NT2/D1 (cell line): ENCODE measurements around the gene NUDT4.

Source experiments
- DNase-seq: peaks from one replicate; pipeline ENCODE4 v3.0.0-alpha.2; 2011; ENCODE audit warnings: low read depth, low spot score
- H3K27me3 ChIP-seq: 2 replicates; pipeline ENCODE4 v1.6.0; 2011; ENCODE audit warnings: mild to moderate bottlenecking; ENCODE audit not compliant: insufficient read length, insufficient read depth
- H3K36me3 ChIP-seq: 2 replicates; pipeline ENCODE4 v1.6.1; 2011; ENCODE audit warnings: mild to moderate bottlenecking, low read length, mixed read lengths; ENCODE audit not compliant: insufficient read depth, insufficient read length
- H3K4me1 ChIP-seq: 2 replicates; pipeline ENCODE4 v1.5.1; 2011; ENCODE audit not compliant: insufficient read depth, insufficient read length
- H3K4me3 ChIP-seq: 2 replicates; pipeline ENCODE4 v1.5.1; 2011; ENCODE audit warnings: low read depth; ENCODE audit not compliant: insufficient read length
- H3K9ac ChIP-seq: 2 replicates; pipeline ENCODE4 v1.6.0; 2011; ENCODE audit warnings: low read depth; ENCODE audit not compliant: insufficient read length
- H3K9me3 ChIP-seq: 2 replicates; pipeline ENCODE4 v1.5.1; 2011; ENCODE audit warnings: mild to moderate bottlenecking, low read length; ENCODE audit not compliant: insufficient read depth
- SUZ12 ChIP-seq: IDR thresholded peaks from 2 replicates; pipeline ENCODE4 v1.6.1; 2011; ENCODE audit not compliant: insufficient read length, insufficient read depth; ENCODE audit errors: extremely low read depth
- YY1 ChIP-seq: IDR thresholded peaks from 2 replicates; pipeline ENCODE4 v1.6.1; 2011; ENCODE audit not compliant: insufficient read length, insufficient read depth
- ZNF274 ChIP-seq: IDR thresholded peaks from 2 replicates; pipeline ENCODE4 v1.6.1; 2011; ENCODE audit warnings: mild to moderate bottlenecking, low read depth, low read length

The NUDT4 gene

GRCh38 chr12:93413064-93413463, 35.3 kb downstream of the NUDT4 start:
- Histone ChIP-seq H3K9me3 (no peaks in the 10 kb centered on the region), H3K4me1 (peaks cover 2% of the 10 kb centered on the region), H3K27me3 (no peaks in the 10 kb centered on the region), H3K9ac (no peak overlapping the region), H3K4me3 (no peak overlapping the region), H3K36me3 (peaks cover 34% of the 10 kb centered on the region)
- no peak for DNase-seq
- TF ChIP-seq ZNF274 = no peak
- TF ChIP-seq YY1 = no peak
- TF ChIP-seq SUZ12 = no peak

GRCh38 chr12:93415723-93416464, 38.2 kb downstream of the NUDT4 start:
- no peaks in the 10 kb centered on the region for H3K27me3 ChIP-seq
- H3K4me1 ChIP-seq = peaks cover 2% of the 10 kb centered on the region
- H3K4me3 ChIP-seq = no peak overlapping the region
- H3K9me3 ChIP-seq = no peaks in the 10 kb centered on the region
- H3K9ac ChIP-seq = no peak overlapping the region
- peaks cover 11% of the 10 kb centered on the region for H3K36me3 ChIP-seq
- DNase-seq = no peak
- TF ChIP-seq SUZ12 = no peak
- TF ChIP-seq ZNF274 = no peak
- no peak for TF ChIP-seq YY1

DNA sequence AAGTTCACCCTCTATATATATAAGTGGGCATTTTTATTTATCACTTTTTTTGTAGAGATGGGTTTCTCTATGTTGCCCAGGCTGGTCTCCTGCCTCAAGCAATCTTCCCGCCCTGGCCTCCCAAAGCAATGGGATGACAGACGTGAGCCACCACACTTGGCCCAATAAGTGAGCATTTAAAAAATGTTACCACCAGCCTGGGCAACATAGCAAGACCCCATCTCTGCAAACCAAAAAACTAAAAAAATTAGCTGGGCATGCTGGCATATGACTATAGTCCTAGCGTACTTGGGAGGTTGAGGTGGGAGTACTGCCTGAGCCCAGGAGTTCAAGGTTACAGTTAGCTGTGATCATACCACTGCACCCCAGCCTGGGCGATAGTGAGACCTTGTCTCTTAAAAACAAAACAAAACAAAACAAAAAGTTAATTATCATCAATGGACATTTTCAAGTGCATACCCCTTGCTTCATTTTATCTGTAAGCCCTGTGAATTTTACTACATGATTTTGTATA, 40.3 kb downstream of the NUDT4 start:
- Histone ChIP-seq H3K4me3 (no peak overlapping the region), H3K4me1 (peaks cover 4% of the 10 kb centered on the region), H3K36me3 (peaks cover 7% of the 10 kb centered on the region), H3K27me3 (no peaks in the 10 kb centered on the region), H3K9me3 (no peaks in the 10 kb centered on the region), H3K9ac (no peak overlapping the region)
- TF ChIP-seq ZNF274 = no peak
- TF ChIP-seq SUZ12 = no peak
- TF ChIP-seq YY1 = no peak
- no peak for DNase-seq

DNA sequence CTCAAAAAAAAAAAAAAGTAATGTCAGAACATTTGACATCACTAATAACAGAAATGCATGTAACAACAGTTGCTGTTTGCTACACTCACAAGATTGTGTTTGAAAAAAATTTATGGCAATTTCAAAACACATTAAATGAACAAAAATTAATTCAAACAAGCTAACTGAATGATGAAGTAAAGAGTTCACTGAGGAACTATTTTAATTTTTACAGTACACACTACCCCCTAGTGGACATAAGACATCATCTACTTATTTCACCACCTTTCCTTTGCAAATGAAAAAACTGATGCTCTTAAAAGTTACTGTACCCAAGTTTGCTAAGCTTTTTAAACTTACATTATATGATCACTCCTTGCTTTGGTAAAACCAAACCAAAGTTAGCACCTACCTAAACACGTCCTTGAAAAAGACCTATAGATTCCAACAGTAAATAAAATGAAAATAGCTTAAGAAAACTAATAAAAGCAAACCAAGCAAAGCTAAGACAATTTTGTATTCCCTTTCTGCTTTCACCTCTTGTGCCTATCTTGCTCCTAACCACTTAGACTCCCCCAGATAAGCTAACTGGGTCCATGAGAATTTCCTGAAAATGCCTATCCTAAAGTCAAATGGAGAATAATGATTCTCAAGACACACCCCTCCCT, 41.8 kb downstream of the NUDT4 start:
- Histone ChIP-seq H3K9ac (no peak overlapping the region), H3K4me3 (no peak overlapping the region), H3K9me3 (no peaks in the 10 kb centered on the region), H3K4me1 (peaks cover 3% of the 10 kb centered on the region), H3K36me3 (peaks cover 3% of the 10 kb centered on the region), H3K27me3 (no peaks in the 10 kb centered on the region)
- no peak for DNase-seq
- TF ChIP-seq ZNF274 (no peak), SUZ12 (no peak), YY1 (no peak)

DNA sequence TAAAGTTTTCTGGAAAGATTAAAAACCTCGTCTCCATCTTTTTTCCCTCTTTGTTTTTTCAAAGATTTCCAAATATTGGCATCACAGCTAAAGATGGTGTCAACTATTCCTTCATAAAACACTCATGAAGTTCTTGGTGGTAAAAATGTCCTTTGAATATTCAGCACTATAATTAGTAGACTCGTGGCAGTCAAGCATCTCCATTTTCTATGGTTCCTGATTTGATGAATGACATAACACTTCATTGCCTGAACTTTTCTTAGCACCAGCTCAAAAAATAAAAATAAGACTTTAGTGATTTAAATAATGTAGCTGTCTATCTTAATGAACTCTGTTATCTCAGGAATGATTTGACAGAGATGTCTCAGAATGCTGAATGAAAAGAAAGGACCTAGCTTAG, 44.3 kb downstream of the NUDT4 start:
- Histone ChIP-seq H3K4me3 (no peak overlapping the region), H3K4me1 (peaks cover 2% of the 10 kb centered on the region)
- no peak for TF ChIP-seq YY1
- no peak for TF ChIP-seq ZNF274
- no peak for TF ChIP-seq SUZ12

DNA sequence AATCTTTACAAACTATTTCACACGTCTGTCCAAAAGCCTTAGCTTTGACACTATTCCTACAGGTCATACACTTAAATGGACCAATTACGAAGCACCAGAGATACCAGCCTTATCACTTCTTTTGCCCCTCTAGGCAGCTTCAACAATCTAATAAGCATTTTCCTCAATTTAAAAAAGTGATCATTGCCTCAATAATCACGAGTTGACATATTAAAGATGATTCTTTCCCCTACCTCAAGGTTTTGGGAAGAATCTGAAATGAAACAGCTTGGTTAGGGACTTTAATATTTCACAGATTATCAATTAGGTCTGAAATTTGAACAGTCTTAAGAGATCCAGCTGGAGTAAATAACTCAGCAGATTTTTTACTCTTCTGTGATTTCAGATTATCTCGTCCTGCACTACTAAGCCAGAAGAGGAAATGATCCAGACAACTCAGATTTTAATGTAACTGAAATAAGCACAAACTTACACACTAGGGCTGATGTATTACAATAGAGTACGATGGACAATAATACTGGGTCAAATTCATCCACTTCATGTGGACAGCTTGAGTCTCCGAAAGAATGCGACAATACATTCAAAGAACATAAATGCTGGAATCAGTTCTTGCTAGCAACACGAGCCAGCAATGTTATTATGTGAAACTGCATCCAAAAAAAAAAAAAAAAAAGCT, 48.1 kb downstream of the NUDT4 start:
- H3K27me3 ChIP-seq = no peaks in the 10 kb centered on the region
- TF ChIP-seq SUZ12 (no peak), YY1 (no peak), ZNF274 (no peak)
- H3K9me3 ChIP-seq = no peaks in the 10 kb centered on the region
- no peak overlapping the region for H3K4me3 ChIP-seq
- H3K9ac ChIP-seq = no peak overlapping the region
- no peaks in the 10 kb centered on the region for H3K36me3 ChIP-seq
- no peak for DNase-seq
- peaks cover 2% of the 10 kb centered on the region for H3K4me1 ChIP-seq

More for the DNA sequence above, 44.3 kb downstream of the NUDT4 start:
- no peaks in the 10 kb centered on the region for H3K36me3 ChIP-seq
- H3K27me3 ChIP-seq = no peaks in the 10 kb centered on the region
- no peak for DNase-seq
- H3K9me3 ChIP-seq = no peaks in the 10 kb centered on the region
- H3K9ac ChIP-seq = no peak overlapping the region

DNA sequence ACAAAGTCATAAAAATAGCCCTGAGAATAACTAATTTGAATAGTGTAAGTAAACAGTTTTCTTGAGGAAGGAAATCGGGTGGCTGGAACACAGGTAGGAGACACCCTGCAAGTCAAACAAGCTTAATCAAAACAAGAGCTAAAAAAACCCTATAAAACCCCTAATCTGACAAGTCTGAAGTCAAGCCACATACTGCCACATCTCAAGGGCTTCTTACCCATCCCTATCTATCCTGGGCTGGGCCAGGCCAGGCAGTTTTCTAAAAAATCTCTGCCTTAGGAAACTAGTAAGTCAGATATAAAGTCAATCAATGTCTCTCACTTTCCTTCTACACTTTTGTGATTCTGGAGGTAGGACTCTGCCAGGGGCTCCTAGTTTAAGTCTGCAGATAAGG, 48.7 kb downstream of the NUDT4 start:
- no peaks in the 10 kb centered on the region for H3K9me3 ChIP-seq
- H3K27me3 ChIP-seq = no peaks in the 10 kb centered on the region
- no peak for DNase-seq
- TF ChIP-seq SUZ12 = no peak
- TF ChIP-seq ZNF274 = no peak
- TF ChIP-seq YY1 = no peak
- no peaks in the 10 kb centered on the region for H3K36me3 ChIP-seq
- no peak overlapping the region for H3K4me3 ChIP-seq
- peaks cover 2% of the 10 kb centered on the region for H3K4me1 ChIP-seq
- no peak overlapping the region for H3K9ac ChIP-seq
